ENCODE results near the gene ABL1. TPM values are rescaled to one million over a fixed set of nuclear protein-coding genes. Genes with fewer than 3 reads are reported as not detected.

ABL1 gene
- total RNA-seq, 1 donor from 2014 or later = 72.6 TPM

- DNase-seq (ENCODE audit: low spot score) = no peak
These were observed 96.6 kb downstream of the ABL1 start for GRCh38 chr9:130931508-130932254.

GRCh38 chr9:130932255-130933079 is 97.4 kb downstream of the ABL1 start:
- DNase-seq (ENCODE audit: low spot score) = no peak

DNA sequence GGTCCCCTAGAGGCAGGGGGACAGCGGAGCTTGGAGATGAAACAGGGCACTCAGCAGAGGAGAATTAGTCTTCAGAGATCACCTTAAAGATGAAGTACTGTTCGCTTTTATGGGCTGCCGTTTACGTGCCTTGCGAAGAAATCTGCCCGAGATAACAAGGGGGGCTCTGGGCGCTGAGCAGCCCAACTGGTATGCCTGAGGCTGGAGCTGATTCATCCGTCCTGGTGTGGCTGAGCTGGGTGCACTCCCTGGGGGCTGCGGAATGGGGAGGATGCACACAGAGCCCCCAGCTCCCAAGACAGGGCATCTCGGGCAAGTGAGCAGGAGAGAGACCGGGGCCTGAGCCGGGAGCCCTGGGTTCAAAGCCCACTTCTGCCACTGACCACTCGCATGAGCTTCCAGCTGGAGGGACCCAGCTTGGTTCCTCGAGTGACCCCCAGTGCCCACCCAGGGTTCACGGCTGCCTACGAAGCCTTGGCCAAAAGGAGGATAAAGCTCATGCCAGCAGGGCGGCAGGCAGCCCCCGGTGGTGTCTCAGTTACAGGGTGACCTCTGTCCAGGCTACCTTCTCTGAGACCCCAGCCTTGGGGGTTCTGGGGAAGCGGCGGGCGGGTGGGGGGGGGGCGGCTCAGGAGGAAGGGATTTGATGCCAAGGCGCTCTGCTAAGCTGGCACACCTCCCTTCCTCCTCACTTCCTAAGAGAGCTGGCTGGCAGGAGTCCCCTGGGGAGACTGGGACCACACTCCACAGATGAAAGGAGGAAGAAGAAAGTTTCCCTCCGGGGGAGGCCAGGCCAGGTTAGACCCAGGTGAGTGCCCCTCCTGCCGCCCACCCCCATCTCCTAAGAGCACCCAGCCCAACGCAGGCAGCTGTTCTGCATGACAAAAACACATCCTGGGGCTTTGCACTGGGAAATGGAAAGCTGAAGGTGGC is 98.3 kb downstream of the ABL1 start:
- no peak for DNase-seq (ENCODE audit: low spot score)

GRCh38 chr9:130934246-130934645 is 99.2 kb downstream of the ABL1 start:
- no peak for DNase-seq (ENCODE audit: low spot score)

- no peak for DNase-seq (ENCODE audit: low spot score)
These were observed 99.9 kb downstream of the ABL1 start for GRCh38 chr9:130934702-130935647.

DNA sequence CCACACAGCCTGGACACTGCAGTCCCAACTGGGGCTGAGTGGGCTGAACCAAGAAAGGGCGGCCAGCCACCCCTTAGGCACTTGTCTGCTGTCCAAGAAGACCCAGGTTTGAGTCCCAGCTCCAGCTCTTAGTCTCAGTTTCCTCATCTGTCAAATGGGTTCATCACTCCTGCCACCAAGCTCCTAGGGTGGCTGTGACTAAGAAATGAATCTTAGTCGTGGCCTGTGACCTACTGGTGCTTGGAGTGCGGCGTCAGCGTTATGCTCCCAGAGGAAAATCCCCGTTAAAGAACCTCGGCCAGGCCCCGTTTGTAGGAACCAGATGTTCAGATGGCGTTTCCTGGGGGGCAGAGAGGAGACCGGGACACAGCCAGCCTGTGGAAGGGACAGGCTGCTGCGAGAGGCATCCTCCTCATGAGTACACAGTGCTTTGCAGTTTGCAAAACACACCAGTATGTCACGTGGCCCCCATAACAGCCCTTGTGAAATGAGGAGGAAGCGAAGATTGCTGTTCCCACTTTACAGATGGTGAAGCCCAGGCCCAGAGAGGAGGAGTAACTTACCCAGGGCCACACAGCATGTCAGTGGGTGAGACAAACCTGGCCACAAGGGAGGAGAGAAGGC is 100.7 kb downstream of the ABL1 start:
- no peak for DNase-seq (ENCODE audit: low spot score)

DNA sequence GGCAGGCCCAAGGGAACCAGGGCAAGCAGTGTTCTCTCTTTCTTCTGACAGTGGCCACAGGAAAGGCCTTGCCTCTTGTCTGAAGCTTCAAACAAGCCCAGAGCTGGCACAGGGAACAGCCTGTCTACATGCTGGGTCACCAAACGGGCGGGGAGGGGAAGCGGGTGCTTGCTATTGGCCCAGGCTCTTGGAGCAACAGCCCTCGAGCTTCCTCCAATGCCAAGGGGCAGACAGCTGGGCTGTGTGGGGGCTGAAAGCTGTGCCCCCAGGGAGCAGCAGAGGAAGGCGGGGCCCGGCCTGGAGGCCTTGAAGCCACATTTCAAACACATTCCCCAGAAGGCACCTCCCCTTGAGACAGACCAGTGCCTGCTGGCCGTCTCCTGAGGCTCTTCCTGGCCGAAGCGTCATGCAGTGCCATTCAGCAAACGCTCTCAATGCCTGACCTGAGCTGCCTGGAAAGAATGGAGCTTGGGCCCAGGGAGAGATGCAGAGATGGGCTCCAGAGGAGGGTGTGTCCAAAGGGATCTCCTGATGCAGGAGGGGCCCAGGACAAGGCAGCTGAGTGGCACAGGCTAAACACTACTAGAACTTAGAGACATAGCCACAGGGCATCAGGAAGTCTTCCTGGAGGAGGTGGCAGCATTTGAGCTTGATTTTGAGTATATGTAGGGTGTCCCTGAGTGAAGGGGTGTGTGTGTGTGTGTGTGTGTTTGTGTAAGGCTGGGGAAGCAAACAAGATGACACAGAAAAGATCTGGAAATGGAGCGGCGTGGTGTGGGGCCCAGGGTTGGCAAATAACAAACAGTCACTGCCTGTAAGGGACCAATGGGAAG is 101.4 kb downstream of the ABL1 start:
- no peak for DNase-seq (ENCODE audit: low spot score)

Other genes starting within 250 kb of the ABL1 start
- gene PRDM12, start 170.7 kb upstream of the ABL1 start, total RNA-seq = 0.21 TPM
- 29.7 TPM for gene EXOSC2, start 141.5 kb upstream of the ABL1 start, total RNA-seq
- not detected for gene QRFP, start 61.6 kb downstream of the ABL1 start, total RNA-seq
- gene FIBCD1, start 104.0 kb downstream of the ABL1 start, total RNA-seq = not detected
- 50.6 TPM for gene LAMC3, start 173.9 kb downstream of the ABL1 start, total RNA-seq